Heart left ventricle (tissue), 13 donors: ENCODE results near the gene SUGCT.

Experiments
- POLR2A ChIP-seq, 2 donors: fragments of 450-650 bp; IDR thresholded peaks; one replicate each; pipeline ENCODE4 v1.6.1; 2017; ENCODE audit warnings: antibody characterized with exemption in 2 of 2, mild to moderate bottlenecking in 2 of 2, moderate library complexity in 2 of 2
- TF ChIP-seq, protein P1 (sequence below), 12 donors: fragments of 200-600 bp; sonication (generic) in 4 of 12; IDR thresholded peaks; one replicate each; pipeline versions ENCODE4 v1.5.0 to v1.8.0; 2018 to 2022; ENCODE audit warnings: antibody characterized with exemption in 12 of 12, mild to moderate bottlenecking in 5 of 12
- donor health status: ischemic (EF 13 %, LVEDD 7.1; RV severe dilation, severe dysfunction).
- donor health status: DM: no; HTN: yes; CAD: no.
- donor health status: DM: no; HTN: no; CAD: no.
- donor health status: ischemic (EF 25% LVEDD 6.9; RV normal size, moderate dysfunction).
- donor health status: ischemic (EF 25% LVEDD 5.7; RV mildly dilated, moderate dysfunction).
- donor health status: ischemic (EF 35%, LVEDD 5.7; RV mildly dilated, moderate dysfunction).
- donor health status: nonischemic (EF 11% LVEDD 7.7; RV severe dilation, severe dysfunction).
- donor health status: DM: yes; HTN: yes; CAD: no.
- donor health status: PGD.
- donor health status: ischemic (EF 29% LVEDD 5.4; RV normal size, mild dysfunction).
- donor health status: nonischemic (EF 23%, LVEDD 6.1; RV moderate dilation, normal function).

DNA sequence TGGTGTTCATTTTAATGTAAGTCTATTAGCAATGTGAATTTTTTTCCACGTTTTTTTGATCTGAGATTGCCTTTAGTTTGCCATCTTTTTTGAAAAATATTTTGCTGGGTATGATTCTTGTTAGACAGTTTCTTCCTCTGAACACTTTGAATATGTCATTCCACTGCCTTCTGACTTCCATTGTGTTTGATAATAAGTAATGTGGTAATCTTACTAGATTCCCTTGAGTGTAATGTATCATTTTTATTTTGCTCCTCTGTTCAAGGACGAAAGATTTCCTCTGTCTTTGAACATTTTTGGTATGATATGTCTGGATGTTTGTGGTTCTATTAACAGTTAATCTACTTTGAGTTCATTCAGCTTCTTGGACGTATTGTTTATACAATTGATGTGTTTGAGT, 371.4 kb downstream of the SUGCT start:
- TF ChIP-seq POLR2A (IDR thresholded peaks at IDR 0.05), result no peak
- TF ChIP-seq, protein P1, sequence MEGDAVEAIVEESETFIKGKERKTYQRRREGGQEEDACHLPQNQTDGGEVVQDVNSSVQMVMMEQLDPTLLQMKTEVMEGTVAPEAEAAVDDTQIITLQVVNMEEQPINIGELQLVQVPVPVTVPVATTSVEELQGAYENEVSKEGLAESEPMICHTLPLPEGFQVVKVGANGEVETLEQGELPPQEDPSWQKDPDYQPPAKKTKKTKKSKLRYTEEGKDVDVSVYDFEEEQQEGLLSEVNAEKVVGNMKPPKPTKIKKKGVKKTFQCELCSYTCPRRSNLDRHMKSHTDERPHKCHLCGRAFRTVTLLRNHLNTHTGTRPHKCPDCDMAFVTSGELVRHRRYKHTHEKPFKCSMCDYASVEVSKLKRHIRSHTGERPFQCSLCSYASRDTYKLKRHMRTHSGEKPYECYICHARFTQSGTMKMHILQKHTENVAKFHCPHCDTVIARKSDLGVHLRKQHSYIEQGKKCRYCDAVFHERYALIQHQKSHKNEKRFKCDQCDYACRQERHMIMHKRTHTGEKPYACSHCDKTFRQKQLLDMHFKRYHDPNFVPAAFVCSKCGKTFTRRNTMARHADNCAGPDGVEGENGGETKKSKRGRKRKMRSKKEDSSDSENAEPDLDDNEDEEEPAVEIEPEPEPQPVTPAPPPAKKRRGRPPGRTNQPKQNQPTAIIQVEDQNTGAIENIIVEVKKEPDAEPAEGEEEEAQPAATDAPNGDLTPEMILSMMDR (IDR thresholded peaks at IDR 0.05), result no peak
